H1 (cell line): Measurements from ENCODE around the gene CWF19L1. TPM values are rescaled to one million over a fixed set of nuclear protein-coding genes. Genes with fewer than 3 reads are reported as not detected.

Experiments
- CTCF ChIA-PET: fragments of 300-600 bp; sonication (Branson Sonifier 250); formaldehyde crosslinking; loops from one replicate; lab custom pipeline; 2021; ENCODE audit not compliant: partially characterized antibody; lab: Charles Lee
- POLR2A ChIA-PET: fragments of 300-600 bp; sonication (Branson Sonifier 250); formaldehyde crosslinking; loops from one replicate; lab custom pipeline; 2021; ENCODE audit warnings: inconsistent platforms; ENCODE audit not compliant: partially characterized antibody; lab: Charles Lee
- DNase-seq, 2 experiments: peaks; one replicate each; pipeline versions ENCODE4 v3.0.0 to v3.0.0-alpha.2; 2010 to 2022; ENCODE audit warnings: low spot score in 2 of 2, low read depth in 1 of 2, mixed read lengths in 1 of 2
- FAIRE-seq: peaks from 2 replicates; lab custom pipeline; 2011; peaks lifted over from hg19 to GRCh38; lab: Jason Lieb, UNC
- H2AFZ ChIP-seq: 2 replicates; pipeline ENCODE4 v1.8.1; 2012; ENCODE audit warnings: low read length, inconsistent platforms
- H2AK5ac ChIP-seq: 2 replicates; pipeline ENCODE4 v1.6.1; 2013; ENCODE audit warnings: low read depth, low read length
- H2BK120ac ChIP-seq: replicated peaks from 2 replicates; pipeline ENCODE3; 2013; ENCODE audit warnings: low read depth, low read length, inconsistent platforms
- H2BK12ac ChIP-seq: 2 replicates; pipeline ENCODE4 v1.6.1; 2013; ENCODE audit warnings: low read depth, low read length
- H2BK15ac ChIP-seq: 2 replicates; pipeline ENCODE4 v1.6.1; 2013; ENCODE audit warnings: low read length
- H2BK20ac ChIP-seq: 2 replicates; pipeline ENCODE4 v1.6.1; 2013; ENCODE audit warnings: low read length
- H2BK5ac ChIP-seq: 2 replicates; pipeline ENCODE4 v1.6.1; 2013; ENCODE audit warnings: low read depth, low read length
- H3K14ac ChIP-seq: 2 replicates; pipeline ENCODE4 v1.6.1; 2013; ENCODE audit warnings: inconsistent platforms; ENCODE audit not compliant: insufficient read length
- H3K18ac ChIP-seq: 2 replicates; pipeline ENCODE4 v1.6.1; 2013; ENCODE audit warnings: low read length; ENCODE audit errors: extremely low read depth
- H3K23ac ChIP-seq: 2 replicates; pipeline ENCODE4 v1.6.1; 2013; ENCODE audit warnings: inconsistent platforms; ENCODE audit not compliant: insufficient read length
- H3K23me2 ChIP-seq: 2 replicates; pipeline ENCODE4 v1.6.1; 2013; ENCODE audit warnings: low read depth, low read length
- H3K27ac ChIP-seq: 2 replicates; pipeline ENCODE4 v1.6.1; 2011; ENCODE audit warnings: low read depth, low read length, inconsistent platforms
- H3K27me3 ChIP-seq, 4 experiments: replicated peaks in 1 of 4; 1 replicate in 1 of 4; 2 replicates in 3 of 4; pipeline versions ENCODE4 v1.6.1 to v1.8.1; 2011 to 2013; ENCODE audit warnings: low read length in 3 of 4, mild to moderate bottlenecking in 3 of 4, inconsistent platforms in 2 of 4, mixed read lengths in 2 of 4, moderate library complexity in 1 of 4; ENCODE audit not compliant: control insufficient read depth in 3 of 4, insufficient read depth in 3 of 4; ENCODE audit errors: extremely low read depth in 1 of 4
- H3K36me3 ChIP-seq, 4 experiments: 2 replicates each; pipeline versions ENCODE4 v1.6.1 to v1.8.1; 2011 to 2013; ENCODE audit warnings: mild to moderate bottlenecking in 4 of 4, low read length in 3 of 4, moderate library complexity in 2 of 4, control low read depth in 1 of 4, inconsistent platforms in 1 of 4; ENCODE audit not compliant: insufficient read depth in 4 of 4, control insufficient read depth in 2 of 4
- H3K4ac ChIP-seq: replicated peaks from 2 replicates; pipeline ENCODE3; 2013; ENCODE audit warnings: low read length, low read depth, mixed read lengths, inconsistent platforms; ENCODE audit not compliant: insufficient read length
- H3K4me1 ChIP-seq, 4 experiments: replicated peaks in 1 of 4; 1 replicate in 1 of 4; 2 replicates in 3 of 4; pipeline versions ENCODE4 v1.6.1 to v1.8.1; 2011 to 2013; ENCODE audit warnings: low read length in 3 of 4, inconsistent platforms in 2 of 4, mixed read lengths in 1 of 4; ENCODE audit not compliant: insufficient read depth in 4 of 4, control insufficient read depth in 3 of 4
- H3K4me2 ChIP-seq, 2 experiments: 2 replicates each; pipeline versions ENCODE4 v1.6.1 to v1.8.1; 2011 to 2013; ENCODE audit warnings: low read depth in 2 of 2, low read length in 2 of 2, control low read depth in 1 of 2, inconsistent platforms in 1 of 2, mild to moderate bottlenecking in 1 of 2; ENCODE audit not compliant: insufficient read depth in 1 of 2
- H3K4me3 ChIP-seq, 4 experiments: fragments of 200-600, 300-600 bp in 1 of 4; sonication (generic), shearing (Covaris generic), sonication (Bioruptor Twin) in 1 of 4; 2 replicates each; pipeline versions ENCODE4 v1.5.1 to v1.8.1; 2011 to 2016; ENCODE audit warnings: low read length in 4 of 4, low read depth in 3 of 4, control low read depth in 2 of 4, inconsistent platforms in 2 of 4, mild to moderate bottlenecking in 2 of 4, mixed read lengths in 1 of 4, moderate library complexity in 1 of 4; ENCODE audit not compliant: insufficient read depth in 2 of 4; ENCODE audit errors: extremely low read depth in 1 of 4
- H3K56ac ChIP-seq: replicated peaks from 2 replicates; pipeline ENCODE3; 2013; ENCODE audit warnings: low read depth, mild to moderate bottlenecking, mixed read lengths, low read length, inconsistent platforms; ENCODE audit not compliant: insufficient read length
- H3K79me1 ChIP-seq: 2 replicates; pipeline ENCODE4 v1.6.1; 2013; ENCODE audit warnings: low read depth, low read length, control low read depth
- H3K79me2 ChIP-seq, 2 experiments: 2 replicates each; pipeline versions ENCODE4 v1.6.1 to v1.8.1; 2012 to 2013; ENCODE audit warnings: low read length in 2 of 2, mild to moderate bottlenecking in 2 of 2, inconsistent platforms in 1 of 2; ENCODE audit not compliant: insufficient read depth in 2 of 2, control insufficient read depth in 1 of 2
- H3K9ac ChIP-seq, 4 experiments: replicated peaks in 1 of 4; 1 replicate in 1 of 4; 2 replicates in 3 of 4; pipeline versions ENCODE4 v1.6.1 to v1.8.1; 2011 to 2013; ENCODE audit warnings: low read depth in 3 of 4, low read length in 3 of 4, control low read depth in 2 of 4, mild to moderate bottlenecking in 2 of 4, moderate library complexity in 2 of 4, inconsistent platforms in 1 of 4; ENCODE audit errors: extremely low read depth in 1 of 4
- H3K9me3 ChIP-seq, 2 experiments: 2 replicates each; pipeline versions ENCODE4 v1.6.1 to v1.8.1; 2012 to 2013; ENCODE audit warnings: mild to moderate bottlenecking in 2 of 2, moderate library complexity in 2 of 2, control low read depth in 1 of 2, inconsistent platforms in 1 of 2, low read depth in 1 of 2, low read length in 1 of 2, mixed read lengths in 1 of 2; ENCODE audit not compliant: insufficient read depth in 2 of 2
- H4K20me1 ChIP-seq, 2 experiments: replicated peaks in 1 of 2; 2 replicates each; pipeline versions ENCODE3 to v1.8.1; 2011 to 2013; ENCODE audit warnings: inconsistent platforms in 2 of 2, low read length in 2 of 2, mild to moderate bottlenecking in 1 of 2; ENCODE audit not compliant: insufficient read depth in 2 of 2, control insufficient read depth in 1 of 2
- H4K5ac ChIP-seq: 2 replicates; pipeline ENCODE4 v1.6.1; 2013; ENCODE audit warnings: low read length, low read depth, mixed read lengths, inconsistent platforms; ENCODE audit not compliant: insufficient read length
- H4K8ac ChIP-seq: 2 replicates; pipeline ENCODE4 v1.8.0; 2013; ENCODE audit warnings: mild to moderate bottlenecking, moderate library complexity, low read length, inconsistent platforms; ENCODE audit not compliant: insufficient read depth; ENCODE audit errors: extremely low read depth
- H4K91ac ChIP-seq: replicated peaks from 2 replicates; pipeline ENCODE3; 2013; ENCODE audit warnings: low read length, mixed read lengths, inconsistent platforms; ENCODE audit not compliant: insufficient read length
- CBX8 ChIP-seq: fragments of 300-800, 300-1000 bp; sonication (generic); IDR thresholded peaks from 2 replicates; pipeline ENCODE4 v1.7.1; 2016; ENCODE audit warnings: low read depth, low read length, borderline replicate concordance
- POLR2A ChIP-seq, 2 experiments: IDR thresholded peaks; 1 replicate in 1 of 2; 2 replicates in 1 of 2; pipeline ENCODE4 v1.6.1; 2011; ENCODE audit warnings: low read depth in 2 of 2, low read length in 2 of 2, mild to moderate bottlenecking in 2 of 2; ENCODE audit errors: control extremely low read depth in 1 of 2
- WGBS, 2 experiments: shearing (Covaris generic) in 1 of 2; methylation state at CpG; one replicate each; pipeline versions ENCODE4 v1.1.6 to v1.1.7; 2013 to 2015; ENCODE audit warnings: low lambda C conversion rate in 2 of 2, mixed read lengths in 2 of 2, inconsistent platforms in 1 of 2, low coverage in 1 of 2, missing lambda C conversion rate in 1 of 2; ENCODE audit not compliant: insufficient replicate concordance in 2 of 2, insufficient coverage in 1 of 2, insufficient read length in 1 of 2; ENCODE audit errors: extremely low coverage in 1 of 2, missing lambda C conversion rate in 1 of 2; 5-methylcytosine and 5-hydroxymethylcytosine counted together
- polyA plus RNA-seq, 7 experiments: library from polyadenylated mRNA; depleted of rRNA in 3 of 7; stranded (reverse) in 5 of 7; unstranded in 2 of 7; fragments of >200 nt in 5 of 7; fragments of 200-250 nt in 2 of 7; gene quantifications; 1 replicate in 5 of 7; 2 replicates in 1 of 7; 4 replicates in 1 of 7; pipeline versions ENCODE4 v1.2.1 to v1.2.3, GENCODE V29; 2011 to 2013; ENCODE audit warnings: missing spikeins in 2 of 7, mixed read lengths in 2 of 7
- total RNA-seq: library from RNA; stranded (reverse); fragmentation: NEBNext Ultra II Directional; extraction: Animal tissue kit (Norgen Biotek cat#: 25700); gene quantifications from 2 replicates; pipeline ENCODE4 v1.2.1, GENCODE V29; 2021

The CWF19L1 gene
- total and polyA plus RNA-seq, 2 of the 8 experiments (the other 6 are each of a cell fraction or from before 2014, with no cell fraction given): 11.1 to 29.9 TPM

DNA sequence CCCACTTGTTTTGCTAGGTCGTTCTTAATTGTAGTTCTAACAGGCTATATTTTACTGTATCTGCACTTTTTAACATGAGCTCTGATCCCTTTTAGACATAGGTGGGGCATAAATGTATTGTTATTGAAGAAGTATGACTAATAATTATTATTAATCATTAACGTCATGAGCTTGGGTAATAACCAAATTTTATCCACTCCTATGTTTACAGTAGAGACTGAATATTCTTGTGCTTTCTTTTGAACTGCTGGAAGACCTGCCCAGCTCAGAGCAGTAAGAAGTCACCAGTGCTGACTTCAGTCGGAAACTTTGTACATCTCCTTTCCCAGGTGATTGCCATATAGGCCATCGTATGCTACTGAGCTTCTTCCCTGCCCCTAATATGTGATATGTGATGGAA, 43.9 kb upstream of the CWF19L1 start:
- Histone ChIP-seq H3K56ac (no peak overlapping the region), H2BK5ac (no peak overlapping the region), H4K5ac (no peak overlapping the region), H4K8ac (no peak overlapping the region), H4K20me1 (no peaks in the 10 kb centered on the region), H3K4me2 (no peak overlapping the region), H2BK20ac (no peak overlapping the region), H3K79me1 (no peaks in the 10 kb centered on the region), H3K36me3 (no peaks in the 10 kb centered on the region), H3K23ac (no peak overlapping the region), H3K4me1 (no peaks in the 10 kb centered on the region), H3K27ac (no peak overlapping the region), H2BK15ac (no peak overlapping the region), H2BK120ac (no peak overlapping the region), H2AFZ (no peak overlapping the region), H3K27me3 (no peaks in the 10 kb centered on the region; a peak in 1 of 7 replicates), H3K18ac (no peak overlapping the region), H3K9me3 (no peaks in the 10 kb centered on the region), H3K9ac (no peak overlapping the region), H3K79me2 (no peaks in the 10 kb centered on the region), H4K91ac (no peak overlapping the region), H3K23me2 (no peaks in the 10 kb centered on the region), H2BK12ac (no peak overlapping the region), H2AK5ac (no peak overlapping the region), H3K4ac (no peak overlapping the region), H3K14ac (no peak overlapping the region), H3K4me3 (no peak overlapping the region)
- no peak for FAIRE-seq
- POLR2A ChIA-PET: no interaction called here
- DNase-seq: no peak
- WGBS, 2 experiments: 87% methylated on average over 4 of the region's 4 CpGs; no CpG with 5 or more reads in 1 of the 2 experiments
- CTCF ChIA-PET: interaction anchor here (1.2 to 3.1 kb wide), 2 partner anchors 15 to 206 kb away, joined by 3 to 13 read pairs; no protein-coding TSS in a partner anchor
- no peak for TF ChIP-seq CBX8
- no peak for TF ChIP-seq POLR2A (IDR thresholded peaks at IDR 0.05; ENCODE audit: control extremely low read depth in 1 of 2, low read depth in 2 of 2, low read length in 2 of 2)
